IMR-90 (cell line): ENCODE data around the gene UBE2M. TPM values are rescaled to one million over a fixed set of nuclear protein-coding genes. Genes with fewer than 3 reads are reported as not detected.

Source experiments
- ATAC-seq: fragments of 200-7000 bp; cut with Tn5 transposase; 2 replicates; pipeline ENCODE4 v1.9.1; 2020; ENCODE audit warnings: low read depth, mild to moderate bottlenecking, moderate library complexity
- BruUV-seq: library from RNA; stranded (reverse); fragments of 400-500 nt; replicated peaks from 2 replicates; lab custom pipeline; 2021; lab: Mats Ljungman, UMichigan
- CTCF ChIA-PET: fragments of 300-600 bp; formaldehyde crosslinking; extraction: SDS; loops from one replicate; lab custom pipeline; 2021; ENCODE audit warnings: antibody characterized with exemption; lab: Yijun Ruan, JAX
- POLR2A ChIA-PET: fragments of 300-600 bp; sonication (Branson Sonifier 250); formaldehyde crosslinking; loops from one replicate; lab custom pipeline; 2022; ENCODE audit warnings: antibody characterized with exemption; ENCODE audit not compliant: unreplicated experiment; lab: Charles Lee
- DNase-seq: peaks from one replicate; pipeline ENCODE4 v3.0.0; 2013
- H2AFZ ChIP-seq: replicated peaks from 2 replicates; pipeline ENCODE3; 2013; ENCODE audit warnings: low read length, mild to moderate bottlenecking; ENCODE audit not compliant: poor library complexity
- H2AK5ac ChIP-seq: 2 replicates; pipeline ENCODE4 v1.6.1; 2013; ENCODE audit warnings: low read depth, low read length, inconsistent platforms
- H2AK9ac ChIP-seq: replicated peaks from 2 replicates; pipeline ENCODE3; 2013; ENCODE audit warnings: mild to moderate bottlenecking, low read depth, low read length, moderate library complexity; ENCODE audit not compliant: poor library complexity
- H2BK120ac ChIP-seq: 2 replicates; pipeline ENCODE4 v1.6.1; 2013; ENCODE audit warnings: low read depth, low read length, inconsistent platforms
- H2BK15ac ChIP-seq: 3 replicates; pipeline ENCODE4 v1.6.1; 2013; ENCODE audit warnings: low read depth, low read length, inconsistent platforms
- H2BK20ac ChIP-seq: 2 replicates; pipeline ENCODE4 v1.6.1; 2013; ENCODE audit warnings: low read depth, mild to moderate bottlenecking, inconsistent platforms, low read length, moderate library complexity
- H2BK5ac ChIP-seq: 2 replicates; pipeline ENCODE4 v1.6.1; 2013; ENCODE audit warnings: mild to moderate bottlenecking, low read depth, low read length, inconsistent platforms; ENCODE audit not compliant: poor library complexity, severe bottlenecking
- H3K14ac ChIP-seq: replicated peaks from 2 replicates; pipeline ENCODE4 v1.6.1; 2013; ENCODE audit warnings: low read depth, low read length, inconsistent platforms
- H3K18ac ChIP-seq: 2 replicates; pipeline ENCODE4 v1.6.1; 2013; ENCODE audit warnings: low read depth, low read length, control low read depth
- H3K23ac ChIP-seq: 2 replicates; pipeline ENCODE4 v1.6.1; 2013; ENCODE audit warnings: low read depth, low read length, inconsistent platforms
- H3K27ac ChIP-seq: 2 replicates; pipeline ENCODE4 v1.5.1; 2013; ENCODE audit warnings: mild to moderate bottlenecking, control low read depth, low read length; ENCODE audit not compliant: insufficient read depth
- H3K27me3 ChIP-seq: 2 replicates; pipeline ENCODE4 v1.6.1; 2013; ENCODE audit warnings: low read length; ENCODE audit not compliant: control insufficient read depth, insufficient read depth
- H3K36me3 ChIP-seq: 2 replicates; pipeline ENCODE4 v1.6.1; 2013; ENCODE audit warnings: low read length, mixed read lengths; ENCODE audit not compliant: control insufficient read depth, insufficient read depth
- H3K4ac ChIP-seq: 2 replicates; pipeline ENCODE4 v1.6.1; 2013; ENCODE audit warnings: low read depth, low read length, inconsistent platforms
- H3K4me1 ChIP-seq: 2 replicates; pipeline ENCODE4 v1.6.1; 2013; ENCODE audit warnings: low read length, mixed read lengths; ENCODE audit not compliant: control insufficient read depth, insufficient read depth
- H3K4me2 ChIP-seq: 2 replicates; pipeline ENCODE4 v1.6.1; 2013; ENCODE audit warnings: low read depth, mild to moderate bottlenecking, control low read depth, low read length, moderate library complexity
- H3K4me3 ChIP-seq: 2 replicates; pipeline ENCODE4 v1.5.1; 2013; ENCODE audit warnings: low read depth, mild to moderate bottlenecking, control low read depth, low read length, moderate library complexity; ENCODE audit not compliant: insufficient read depth
- H3K56ac ChIP-seq: 2 replicates; pipeline ENCODE4 v1.6.1; 2013; ENCODE audit warnings: low read length, inconsistent platforms; ENCODE audit not compliant: insufficient read depth; ENCODE audit errors: extremely low read depth
- H3K79me1 ChIP-seq, 2 experiments: 2 replicates each; pipeline ENCODE4 v1.6.1; 2013; ENCODE audit warnings: low read length in 2 of 2, inconsistent platforms in 1 of 2, low read depth in 1 of 2
- H3K9ac ChIP-seq: 2 replicates; pipeline ENCODE4 v1.6.1; 2013; ENCODE audit warnings: low read depth, low read length, control low read depth
- H3K9me1 ChIP-seq: 2 replicates; pipeline ENCODE4 v1.6.1; 2013; ENCODE audit warnings: low read length, inconsistent platforms; ENCODE audit not compliant: insufficient read depth
- H3K9me3 ChIP-seq: 2 replicates; pipeline ENCODE4 v1.6.1; 2013; ENCODE audit warnings: low read length; ENCODE audit not compliant: control insufficient read depth, insufficient read depth
- H4K20me1 ChIP-seq: 2 replicates; pipeline ENCODE4 v1.6.1; 2013; ENCODE audit warnings: low read length, inconsistent platforms; ENCODE audit not compliant: insufficient read depth
- H4K5ac ChIP-seq: 2 replicates; pipeline ENCODE4 v1.6.1; 2013; ENCODE audit warnings: mild to moderate bottlenecking, low read depth, low read length, control low read depth
- H4K8ac ChIP-seq, 2 experiments: 2 replicates each; pipeline ENCODE4 v1.6.1; 2013; ENCODE audit warnings: low read depth in 2 of 2, low read length in 2 of 2, control low read depth in 1 of 2, inconsistent platforms in 1 of 2
- H4K91ac ChIP-seq: 2 replicates; pipeline ENCODE4 v1.6.1; 2013; ENCODE audit warnings: low read depth, low read length, inconsistent platforms; ENCODE audit not compliant: insufficient read depth
- CEBPB ChIP-seq: IDR thresholded peaks from 2 replicates; pipeline ENCODE4 v1.6.1; 2012; ENCODE audit warnings: low read depth, low read length, improper control_type of control experiment
- MAZ ChIP-seq: IDR thresholded peaks from 2 replicates; pipeline ENCODE4 v1.6.1; 2012; ENCODE audit warnings: low read depth, mild to moderate bottlenecking, low read length, improper control_type of control experiment, moderate library complexity, borderline replicate concordance
- RFX5 ChIP-seq: IDR thresholded peaks from 2 replicates; pipeline ENCODE4 v1.8.0; 2012; ENCODE audit warnings: low read depth, mild to moderate bottlenecking, low read length, moderate library complexity
- USF2 ChIP-seq: fragments of 150-350 bp; IDR thresholded peaks from 2 replicates; pipeline ENCODE4 v1.6.1; 2017; ENCODE audit warnings: mild to moderate bottlenecking, antibody characterized with exemption, low read length, low read depth
- WGBS, 2 experiments: methylation state at CpG; one replicate each; pipeline versions ENCODE4 v1.1.5 to v1.1.7; 2013; ENCODE audit warnings: missing lambda C conversion rate in 2 of 2; ENCODE audit not compliant: insufficient read length in 1 of 2; ENCODE audit errors: extremely low coverage in 2 of 2; 5-methylcytosine and 5-hydroxymethylcytosine counted together
- dilution Hi-C: fragments of 300-500 bp; cut with HindIII; formaldehyde crosslinking; loops from one replicate; pipeline ENCODE4 v1.14.3; 2018; ENCODE audit warnings: low sequenced_read_pairs; ENCODE audit not compliant: unreplicated experiment
- in situ Hi-C: fragments of 300-500 bp; cut with MboI; formaldehyde crosslinking; loops from 3 replicates; pipeline ENCODE4 v1.14.3; 2019; ENCODE audit warnings: low sequenced_read_pairs, inconsistent platforms, mixed read lengths
- intact Hi-C: fragments of 100-400 bp; cut with micrococcal nuclease; formaldehyde crosslinking; loops from 2 replicates; pipeline ENCODE4 v1.10.0; 2022
- polyA plus RNA-seq, 3 experiments: library from polyadenylated mRNA; depleted of rRNA; stranded (reverse); fragments of >200 nt; gene quantifications; 2 replicates each; pipeline ENCODE4 v1.2.3, GENCODE V29; 2012; ENCODE audit warnings: low replicate concordance in 1 of 3
- total RNA-seq: library from RNA; depleted of rRNA; stranded (reverse); fragments of >200 nt; gene quantifications from 2 replicates; pipeline ENCODE4 v1.2.3, GENCODE V29; 2012

The UBE2M gene
- total and polyA plus RNA-seq, 2 of the 4 experiments (the other 2 are of a cell fraction): 55.9 to 66.6 TPM

GRCh38 chr19:58560007-58560887 lies 1.8 kb upstream of the UBE2M start:
- no peak for ATAC-seq
- Histone ChIP-seq H2BK5ac (peak overlapping the region; percentile 59), H3K9ac (peak overlapping the region; percentile 51; the same call in 1 of the 2 replicates), H3K36me3 (peaks cover 10% of the 10 kb centered on the region; the same call in 1 of the 2 replicates), H3K4ac (peak overlapping the region; percentile 82), H2BK15ac (0 out of 3 replicates have a peak overlapping the region, but pooled peaks have one; percentile 2), H3K23ac (peak overlapping the region; percentile 21; the same call in 1 of the 2 replicates), H2AK9ac (peak overlapping the region; percentile 100), H2AK5ac (peak overlapping the region; percentile 85), H4K8ac (peak overlapping the region; percentile 100), H3K27ac (peak overlapping the region; percentile 53; the same call in 1 of the 2 replicates), H2BK20ac (no peak overlapping the region), H3K4me2 (peak overlapping the region; percentile 88), H3K9me3 (no peaks in the 10 kb centered on the region), H3K9me1 (peaks cover 22% of the 10 kb centered on the region), H3K4me3 (peak overlapping the region; percentile 40), H3K14ac (peak overlapping the region; percentile 76), H3K79me1 (peaks cover 7 to 41% of the 10 kb centered on the region in 2 experiments), H4K20me1 (peaks cover 12% of the 10 kb centered on the region), H3K27me3 (no peaks in the 10 kb centered on the region), H2AFZ (peak overlapping the region; percentile 100), H3K56ac (no peak overlapping the region), H4K91ac (peak overlapping the region; percentile 85), H4K5ac (peak overlapping the region; percentile 87), H3K18ac (no peak overlapping the region), H3K4me1 (peaks cover 25% of the 10 kb centered on the region), H2BK120ac (peak overlapping the region; percentile 24; the same call in 1 of the 2 replicates)
- POLR2A ChIA-PET: no interaction called here
- intact Hi-C loops: no loop called here
- in situ Hi-C loops: no loop called here
- no peak for DNase-seq
- TF ChIP-seq CEBPB (no peak), USF2 (no peak), MAZ (no peak), RFX5 (no peak)
- BruUV-seq: no TSS peak
- CTCF ChIA-PET: no interaction called here
- dilution Hi-C loops: no loop called here
- 85% methylated on average over 5 of the region's 8 CpGs; no CpG with 5 or more reads in 1 of the 2 experiments for WGBS, 2 experiments
